Eye (tissue), 1 donor: ENCODE data around the gene SYCP2L.

Experiments
- DNase-seq: peaks from one replicate; pipeline ENCODE4 v3.0.0-alpha.2; 2015

Gene SYCP2L

DNA sequence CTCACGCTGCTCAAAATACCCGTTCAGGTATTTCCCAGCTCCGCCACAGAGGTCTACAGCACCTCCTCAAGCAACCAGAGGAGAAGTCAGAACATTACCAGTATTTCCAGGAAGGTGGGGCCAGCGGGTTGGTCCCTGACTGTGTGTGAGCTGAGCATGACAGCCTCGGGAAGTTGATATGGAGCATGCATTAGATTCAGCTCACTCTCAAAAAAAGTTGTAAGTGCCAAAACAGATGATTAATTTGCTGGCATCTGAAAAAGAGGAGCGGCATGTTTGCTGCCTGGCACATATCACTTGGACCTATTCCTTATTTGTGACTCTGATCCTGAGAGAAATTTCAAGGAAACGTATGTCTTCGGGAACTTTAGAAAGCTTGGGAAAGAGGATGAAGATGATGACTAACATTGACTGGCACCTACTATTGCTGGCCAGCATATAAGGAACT is 125.0 kb downstream of the SYCP2L start:
- DNase-seq: no peak

DNA sequence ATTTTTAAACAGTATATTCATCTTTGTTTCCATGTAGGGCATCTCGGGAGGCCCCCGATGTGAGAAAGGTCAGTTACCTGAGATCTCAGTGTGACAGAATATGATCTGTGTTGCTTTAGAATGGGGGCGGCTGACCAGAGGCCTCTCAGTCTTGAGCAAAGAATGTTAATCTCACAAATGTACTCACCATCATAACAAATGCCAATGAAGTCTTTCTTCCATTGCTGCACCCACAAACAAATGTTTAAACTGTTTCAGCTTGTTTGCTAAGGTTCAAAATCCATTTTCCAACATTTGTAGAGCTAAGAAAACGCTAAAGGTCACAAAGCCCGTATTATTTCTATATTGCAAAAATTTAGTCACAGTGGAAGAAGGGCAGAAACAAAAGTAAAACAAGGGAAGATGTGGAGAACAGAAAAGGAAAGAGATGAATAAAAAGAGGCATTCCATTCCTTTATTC is 125.5 kb downstream of the SYCP2L start:
- DNase-seq: no peak

GRCh38 chr6:11012976-11013720 is 126.3 kb downstream of the SYCP2L start:
- DNase-seq: no peak

DNA sequence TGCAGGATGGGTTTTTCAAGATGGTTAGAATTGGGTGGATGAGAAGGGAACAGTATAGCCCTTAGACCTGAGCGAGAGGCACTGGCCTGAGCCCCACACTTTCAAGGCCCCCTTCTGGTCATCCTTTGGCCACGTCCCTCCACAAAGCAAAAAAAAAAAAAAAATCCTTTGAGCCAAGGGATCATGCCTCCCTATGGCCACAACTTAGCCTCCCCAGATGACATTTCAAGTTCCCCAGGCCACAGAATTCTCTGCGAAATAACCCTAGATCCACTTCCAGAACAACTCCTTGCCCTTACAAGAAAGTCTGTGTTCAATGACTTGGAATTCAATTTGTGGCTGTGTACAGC is 126.8 kb downstream of the SYCP2L start:
- DNase-seq: no peak

GRCh38 chr6:11015102-11015501 is 128.2 kb downstream of the SYCP2L start:
- DNase-seq: no peak

DNA sequence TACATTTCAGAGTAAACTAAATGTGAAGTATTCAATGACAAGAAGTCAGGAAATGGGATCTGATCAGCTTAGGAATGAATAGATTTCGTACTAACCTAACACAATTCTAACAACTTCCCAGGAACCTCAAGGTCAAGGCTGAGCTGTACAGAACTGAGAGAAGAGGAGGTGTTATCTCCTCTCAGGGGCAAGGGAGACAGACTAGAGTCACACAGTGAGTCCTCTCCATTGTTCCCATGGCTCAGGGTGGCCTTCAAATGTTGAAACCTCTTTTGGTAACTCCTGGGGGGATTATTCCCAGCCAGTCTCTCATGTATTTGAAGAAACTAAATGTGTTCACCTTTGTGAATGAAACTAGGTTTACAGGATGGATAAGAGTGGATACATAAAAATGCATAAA is 129.6 kb downstream of the SYCP2L start:
- DNase-seq: no peak

- no peak for DNase-seq
These were observed 130.2 kb downstream of the SYCP2L start for GRCh38 chr6:11017090-11017489.

- no peak for DNase-seq
These were observed 131.4 kb downstream of the SYCP2L start for GRCh38 chr6:11018225-11018624.

DNA sequence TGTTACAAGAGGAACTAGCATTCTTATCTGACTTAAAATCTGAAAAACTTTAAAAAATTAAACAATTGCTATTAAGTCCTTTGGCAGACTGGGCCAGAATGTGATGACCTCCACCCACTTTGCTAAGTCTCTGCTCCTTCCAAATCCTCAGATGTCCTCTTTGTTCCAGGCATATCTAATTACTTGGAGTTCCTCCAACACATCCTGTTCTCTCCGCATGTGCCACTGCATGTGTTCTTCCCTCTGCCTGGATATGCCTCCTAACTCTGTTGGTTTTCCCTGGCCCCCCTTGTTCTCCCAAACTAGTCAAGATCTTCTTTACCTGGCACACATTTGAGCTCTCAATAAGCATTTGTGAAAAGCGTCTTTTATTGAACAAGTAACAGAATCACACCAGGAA is 134.2 kb downstream of the SYCP2L start:
- DNase-seq: no peak

GRCh38 chr6:11021714-11022113 is 134.9 kb downstream of the SYCP2L start:
- no peak for DNase-seq

DNA sequence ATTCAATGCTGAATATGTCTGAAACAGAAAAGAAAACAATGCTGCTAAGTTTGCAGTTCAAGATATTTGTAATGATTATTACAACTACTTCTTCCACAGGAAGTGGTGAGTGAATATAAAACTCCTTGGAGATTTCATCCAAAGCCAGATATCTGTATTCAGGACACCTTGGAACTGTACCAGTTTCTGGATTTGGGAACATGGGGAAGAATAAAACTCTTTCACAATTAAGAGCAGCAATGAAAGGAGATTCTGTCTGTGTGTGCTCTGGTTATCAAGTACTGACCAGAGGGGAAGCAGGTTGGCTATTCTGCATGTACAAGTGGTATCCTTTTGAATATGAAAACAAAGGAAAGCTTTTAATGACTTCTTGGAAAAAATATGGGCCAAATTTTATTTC is 136.2 kb downstream of the SYCP2L start:
- DNase-seq: no peak
